Umbilical cord (tissue), 2 donors: ENCODE measurements around the gene DUXB. TPM values are rescaled to one million over a fixed set of nuclear protein-coding genes. Genes with fewer than 3 reads are reported as not detected.

Source experiments
- DNase-seq: peaks from one replicate; pipeline ENCODE4 v3.0.0-alpha.2; 2015; ENCODE audit warnings: low spot score
- total RNA-seq: library from RNA; depleted of rRNA; stranded (reverse); fragments of >200 nt; gene quantifications from one replicate; pipeline ENCODE4 v1.2.3, GENCODE V29; 2014; ENCODE audit warnings: low replicate concordance; ENCODE audit not compliant: insufficient read depth

DUXB gene
- total RNA-seq, 1 donor from 2014 or later: not detected

DNA sequence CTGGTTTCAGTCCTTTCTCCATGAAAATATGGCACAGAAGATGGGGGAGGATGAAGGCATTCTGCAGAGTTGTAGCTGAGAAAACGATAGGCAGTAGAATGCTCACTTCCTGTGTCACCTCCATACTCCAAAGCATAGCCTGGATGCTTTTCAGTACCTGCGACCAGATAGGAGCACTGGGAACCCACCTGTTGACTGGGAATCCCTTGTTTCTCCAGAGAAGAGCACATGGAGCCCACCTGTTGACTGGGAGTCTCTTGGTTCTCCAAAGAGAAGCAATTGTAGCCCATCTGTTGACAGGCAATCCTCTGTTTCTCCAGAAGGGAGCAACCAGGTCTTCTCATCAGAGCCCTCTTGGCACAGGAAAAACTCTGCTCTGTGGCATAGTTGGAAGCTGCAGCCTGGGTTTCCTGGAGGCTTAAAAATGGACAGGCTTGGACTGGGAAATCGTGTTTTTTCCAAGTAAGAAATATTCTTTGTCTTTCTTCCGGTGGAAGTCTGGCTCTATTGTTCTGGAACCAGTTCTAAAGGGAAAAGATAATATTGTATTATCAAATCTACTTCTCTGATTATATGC lies 40.4 kb downstream of the DUXB start:
- no peak for DNase-seq

DNA sequence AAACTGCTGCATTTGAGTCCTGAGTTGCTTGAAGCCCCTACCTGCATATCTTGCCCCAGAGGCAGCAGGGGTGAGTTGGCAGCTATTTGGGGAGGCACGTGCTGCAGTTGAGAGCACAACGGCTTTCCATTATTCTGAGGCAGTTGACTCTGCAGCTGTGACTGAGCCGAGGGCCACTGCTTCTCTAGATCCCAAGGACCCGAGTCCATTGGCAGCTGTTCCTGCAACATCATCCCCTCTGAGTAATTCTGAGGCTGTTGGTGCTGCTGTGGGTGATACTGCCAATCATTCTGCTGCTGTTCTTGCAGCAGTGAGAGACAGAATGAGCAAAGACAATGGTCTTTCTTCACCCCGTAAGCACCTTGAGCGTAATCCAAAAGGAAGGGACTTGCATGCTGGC lies 40.9 kb downstream of the DUXB start:
- no peak for DNase-seq

DNA sequence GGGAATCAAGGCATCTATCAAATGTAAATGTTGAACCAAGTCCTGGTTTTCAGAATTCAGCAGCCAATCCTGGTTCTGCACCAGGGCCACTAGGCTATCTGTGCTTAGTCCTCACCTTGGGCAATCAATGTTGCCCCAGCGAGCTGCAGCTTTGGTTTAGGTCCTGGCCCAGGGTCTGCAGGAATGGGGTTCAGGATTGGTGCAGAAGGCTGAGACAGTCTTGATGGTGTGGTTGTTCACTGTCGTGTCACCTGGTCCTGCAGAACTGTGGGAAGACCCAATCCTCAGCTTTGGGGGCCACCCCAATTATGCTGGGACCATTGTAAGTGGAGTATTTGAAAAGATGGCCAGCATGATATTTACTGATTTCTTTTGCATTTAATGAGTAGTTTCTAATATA lies 43.1 kb downstream of the DUXB start:
- no peak for DNase-seq

DNA sequence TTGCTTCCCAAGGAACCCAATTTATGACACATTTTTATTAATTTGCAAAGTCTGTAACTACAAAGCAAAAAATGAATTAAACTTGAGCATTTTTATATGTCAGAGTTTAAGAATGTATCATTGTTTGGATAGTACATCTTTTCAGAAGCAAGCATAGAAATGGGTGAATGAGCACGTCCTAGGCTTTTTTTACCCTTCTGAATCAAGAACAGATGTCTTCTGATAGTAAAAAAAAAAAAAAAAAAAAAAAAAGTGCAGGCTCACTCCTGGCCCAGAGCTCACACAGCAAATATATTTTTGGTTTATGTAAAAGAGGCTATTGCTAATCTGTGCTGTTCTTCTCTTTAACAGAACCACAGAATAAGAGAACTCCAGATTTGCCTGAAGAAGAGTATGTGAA lies 47.3 kb downstream of the DUXB start:
- no peak for DNase-seq

DNA sequence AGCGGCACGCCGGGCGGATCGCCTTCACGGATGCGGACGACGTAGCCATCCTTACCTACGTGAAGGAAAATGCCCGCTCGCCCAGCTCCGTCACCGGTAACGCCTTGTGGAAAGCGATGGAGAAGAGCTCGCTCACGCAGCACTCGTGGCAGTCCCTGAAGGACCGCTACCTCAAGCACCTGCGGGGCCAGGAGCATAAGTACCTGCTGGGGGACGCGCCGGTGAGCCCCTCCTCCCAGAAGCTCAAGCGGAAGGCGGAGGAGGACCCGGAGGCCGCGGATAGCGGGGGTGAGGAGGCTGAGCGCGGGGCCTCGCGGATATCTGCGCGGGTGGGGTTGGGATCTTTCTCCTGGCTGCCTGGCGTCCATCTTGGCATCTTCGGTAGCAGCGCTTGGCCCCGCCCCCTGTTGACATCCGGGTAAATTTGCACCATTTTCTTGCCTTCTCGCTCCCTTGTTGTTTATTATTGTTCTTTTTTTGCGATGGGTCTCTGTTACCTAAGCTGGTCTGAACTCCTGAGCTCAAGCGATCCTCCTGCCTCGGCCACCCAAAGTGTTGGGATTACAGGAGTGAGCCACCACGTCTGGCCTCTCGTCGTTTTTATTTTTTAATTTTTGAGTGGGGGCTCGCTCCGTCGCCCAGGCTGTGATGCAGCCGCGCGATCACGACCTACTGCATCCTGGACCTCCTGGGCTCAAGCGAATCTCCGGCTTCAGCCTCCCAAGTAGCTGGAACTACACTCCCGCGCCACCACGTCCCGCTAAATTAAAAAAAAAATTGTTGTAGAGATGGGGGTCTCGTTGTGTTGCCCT lies 52.8 kb downstream of the DUXB start:
- DNase-seq: peak; percentile 83

DNA sequence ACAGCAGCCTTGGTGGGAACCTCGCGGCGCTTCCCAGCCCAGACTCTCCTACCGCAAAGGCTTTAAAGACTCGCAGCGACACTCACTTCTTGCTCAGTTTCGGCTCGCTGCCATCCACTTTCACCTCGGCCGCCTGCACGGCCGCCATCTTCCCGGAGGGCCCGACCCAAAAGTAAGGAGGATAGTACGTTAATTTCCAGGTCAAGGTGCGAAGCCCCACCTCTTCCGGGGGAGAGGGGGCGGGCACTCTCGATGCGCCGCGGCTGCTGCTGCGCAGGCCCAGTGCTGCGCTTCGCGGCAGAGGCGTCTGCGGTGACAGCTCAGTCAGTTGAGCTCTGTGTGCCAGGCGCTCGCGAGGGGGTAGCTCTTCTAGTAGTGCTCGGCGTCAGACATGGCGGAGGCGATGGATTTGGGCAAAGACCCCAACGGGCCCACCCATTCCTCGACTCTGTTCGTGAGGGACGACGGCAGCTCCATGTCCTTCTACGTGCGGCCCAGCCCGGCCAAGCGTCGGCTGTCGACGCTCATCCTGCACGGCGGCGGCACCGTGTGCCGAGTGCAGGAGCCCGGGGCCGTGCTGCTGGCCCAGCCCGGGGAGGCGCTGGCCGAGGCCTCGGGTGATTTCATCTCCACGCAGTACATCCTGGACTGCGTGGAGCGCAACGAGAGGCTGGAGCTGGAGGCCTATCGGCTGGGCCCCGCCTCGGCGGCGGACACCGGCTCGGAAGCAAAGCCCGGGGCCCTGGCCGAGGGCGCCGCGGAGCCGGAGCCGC lies 53.6 kb downstream of the DUXB start, which contains the start of the genes KARS1 and TERF2IP:
TSS of gene KARS1 (minus strand) at position 174 of the 773 bp plus-strand sequence. CDS start at position 148, 26 bp downstream.
TSS of gene TERF2IP (plus strand) at position 282 of the 773 bp plus-strand sequence. CDS start at position 392, 110 bp downstream.
- peak; percentile 97 for DNase-seq

DNA sequence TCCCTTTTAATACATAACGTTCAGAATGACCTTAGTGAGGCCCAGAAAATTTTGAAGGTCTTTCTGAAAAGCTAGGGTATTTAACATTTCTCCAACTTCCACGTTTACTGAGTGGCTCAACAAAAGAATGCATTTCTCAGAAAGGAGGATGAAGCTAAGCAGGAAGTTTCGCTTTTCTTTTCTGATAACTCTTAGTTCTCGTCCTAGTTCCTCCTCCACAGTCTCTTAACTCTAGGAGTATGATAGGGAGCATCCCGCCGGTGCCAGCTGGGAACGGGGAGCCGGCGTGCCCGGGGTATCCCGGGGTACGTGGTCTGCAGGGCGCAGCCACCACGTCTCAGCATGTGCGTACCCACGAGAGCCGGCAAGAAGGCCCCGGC lies 54.2 kb downstream of the DUXB start:
- no peak for DNase-seq

DNA sequence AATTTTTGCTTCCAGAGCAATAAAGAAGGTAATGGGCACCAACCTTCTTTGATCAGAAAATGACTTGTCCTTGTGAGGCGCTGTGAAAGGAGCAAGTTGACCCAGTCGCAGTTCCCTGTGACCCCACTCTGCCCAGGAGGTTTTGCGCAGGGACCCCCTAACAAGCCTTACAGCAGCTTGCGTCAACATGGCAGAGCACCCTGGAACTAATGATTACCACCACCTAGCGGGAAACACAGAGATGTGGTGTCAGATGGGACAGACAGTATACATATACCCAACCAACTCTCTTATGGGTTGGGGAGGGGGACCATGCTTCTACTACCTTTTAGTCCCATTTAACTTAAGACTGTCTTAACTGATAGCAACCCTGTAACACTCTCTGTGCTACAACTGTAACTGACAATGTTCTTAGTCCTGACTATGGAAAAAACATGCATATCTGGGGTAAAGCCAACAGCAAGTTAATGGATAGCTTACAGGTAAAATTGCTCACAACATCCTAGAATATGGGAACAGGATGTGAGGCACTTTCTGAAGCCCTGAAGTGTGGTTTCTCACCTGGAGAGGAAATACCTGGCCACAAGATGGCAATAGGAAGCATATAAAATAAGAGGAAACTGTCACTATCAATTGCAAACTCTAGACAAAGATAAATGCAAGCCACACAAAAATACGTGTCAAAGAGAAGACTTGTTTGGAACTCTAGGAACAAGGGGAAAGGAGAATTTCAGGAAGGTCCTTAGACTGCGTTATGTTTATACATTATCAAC lies 56.8 kb downstream of the DUXB start:
- DNase-seq: no peak

Other genes starting within 250 kb of the DUXB start
- 12.3 TPM for gene TMEM170A, start 236.8 kb downstream of the DUXB start, total RNA-seq
- 0.48 TPM for gene CHST6, start 206.0 kb downstream of the DUXB start, total RNA-seq
- gene CHST5, start 165.4 kb downstream of the DUXB start, total RNA-seq: 1.4 TPM
- gene TMEM231, start 145.2 kb downstream of the DUXB start, total RNA-seq: 10.4 TPM
- gene GABARAPL2, start 135.1 kb downstream of the DUXB start, total RNA-seq: 99.7 TPM
- 58.5 TPM for gene ADAT1, start 78.2 kb downstream of the DUXB start, total RNA-seq
- 92.7 TPM for gene KARS1, start 53.8 kb downstream of the DUXB start, total RNA-seq
- gene TERF2IP, start 53.7 kb downstream of the DUXB start, total RNA-seq: 55.1 TPM
- not detected for gene CPHXL2, start 24.5 kb downstream of the DUXB start, total RNA-seq
- 2.9 TPM for gene CPHXL, start 25.0 kb upstream of the DUXB start, total RNA-seq